ENCODE data around the gene CSTF3.
"Not testable (repeated sequence)": the region's sequence is repeated elsewhere in the genome, so short reads cannot be mapped to it uniquely, and the experiment has no call there.

CSTF3 gene

DNA sequence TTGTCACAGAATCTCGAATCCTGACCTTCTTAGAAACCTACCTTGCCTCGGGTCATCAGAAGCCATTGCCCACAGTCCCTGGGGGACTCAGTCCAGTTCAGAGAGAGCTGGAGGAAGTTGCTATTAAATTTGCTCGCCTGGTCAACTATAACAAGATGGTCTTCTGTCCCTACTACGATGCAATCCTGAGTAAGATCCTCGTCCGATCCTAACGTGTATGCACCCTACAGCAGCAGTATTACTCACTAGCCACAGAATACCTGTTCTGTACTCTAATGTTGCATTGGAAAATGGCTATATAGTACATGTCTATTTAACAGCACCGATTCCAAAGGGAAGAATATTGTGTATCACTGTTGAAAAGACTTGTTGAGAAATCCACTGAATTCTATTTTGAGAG, 88.8 kb downstream of the CSTF3 start:
- no peak for DNase-seq

GRCh38 chr11:33068611-33069340, 92.5 kb downstream of the CSTF3 start:
- no peak for DNase-seq

- no peak for DNase-seq
These were observed 94.0 kb downstream of the CSTF3 start for GRCh38 chr11:33067294-33067693.

DNA sequence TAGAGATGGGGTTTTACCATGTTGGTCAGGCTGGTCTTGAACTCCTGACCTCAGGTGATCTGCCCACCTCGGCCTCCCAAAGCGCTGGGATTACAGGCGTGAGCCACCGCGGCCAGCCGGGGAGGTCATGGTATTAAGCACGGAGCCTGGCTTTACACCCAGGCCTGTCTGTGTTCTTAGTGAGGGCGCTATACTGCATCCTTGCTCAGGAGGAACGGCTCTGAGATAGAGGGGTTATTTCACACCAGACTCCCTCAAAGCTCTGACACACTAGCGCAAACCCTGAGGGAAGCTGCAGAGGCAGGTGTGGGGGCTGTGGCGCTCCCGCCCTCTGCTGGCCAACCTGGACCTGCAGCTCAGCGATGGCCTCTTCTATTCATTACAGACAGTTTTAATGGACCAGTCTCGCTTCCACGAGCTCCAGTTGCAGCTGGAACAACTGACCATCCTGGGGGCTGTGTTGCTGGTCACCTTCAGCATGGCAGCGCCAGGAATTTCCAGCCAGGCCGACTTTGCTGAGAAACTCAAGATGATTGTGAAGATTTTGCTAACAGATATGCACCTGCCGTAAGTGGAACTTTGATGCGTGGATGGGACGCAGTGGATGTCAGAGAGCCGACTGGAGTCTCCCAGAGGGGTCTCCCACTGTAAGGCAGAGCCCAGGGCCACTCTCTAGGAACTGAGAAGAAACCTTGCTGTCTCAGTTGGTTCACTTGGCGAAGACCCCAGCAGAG, 95.7 kb downstream of the CSTF3 start:
- peak; percentile 63 for DNase-seq

DNA sequence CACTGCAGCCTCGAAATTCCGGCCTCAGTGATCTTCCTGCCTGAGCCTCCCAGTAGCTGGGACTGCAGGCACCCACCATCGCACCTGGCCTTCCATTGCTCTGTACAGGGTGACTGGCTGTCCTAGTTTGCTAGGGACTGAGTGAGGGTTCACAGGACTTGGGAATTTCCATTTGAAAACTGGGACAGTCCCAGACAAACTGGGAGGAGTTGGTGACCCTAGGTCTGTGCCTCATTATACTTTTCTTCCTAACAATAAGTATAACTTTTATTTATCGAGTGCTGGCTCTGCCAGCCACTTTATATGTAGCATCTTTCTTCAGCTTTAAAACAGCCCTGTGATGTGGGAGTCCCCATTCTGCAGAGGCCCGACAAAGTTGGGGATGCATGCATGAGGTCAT, 96.4 kb downstream of the CSTF3 start:
- DNase-seq, result no peak

DNA sequence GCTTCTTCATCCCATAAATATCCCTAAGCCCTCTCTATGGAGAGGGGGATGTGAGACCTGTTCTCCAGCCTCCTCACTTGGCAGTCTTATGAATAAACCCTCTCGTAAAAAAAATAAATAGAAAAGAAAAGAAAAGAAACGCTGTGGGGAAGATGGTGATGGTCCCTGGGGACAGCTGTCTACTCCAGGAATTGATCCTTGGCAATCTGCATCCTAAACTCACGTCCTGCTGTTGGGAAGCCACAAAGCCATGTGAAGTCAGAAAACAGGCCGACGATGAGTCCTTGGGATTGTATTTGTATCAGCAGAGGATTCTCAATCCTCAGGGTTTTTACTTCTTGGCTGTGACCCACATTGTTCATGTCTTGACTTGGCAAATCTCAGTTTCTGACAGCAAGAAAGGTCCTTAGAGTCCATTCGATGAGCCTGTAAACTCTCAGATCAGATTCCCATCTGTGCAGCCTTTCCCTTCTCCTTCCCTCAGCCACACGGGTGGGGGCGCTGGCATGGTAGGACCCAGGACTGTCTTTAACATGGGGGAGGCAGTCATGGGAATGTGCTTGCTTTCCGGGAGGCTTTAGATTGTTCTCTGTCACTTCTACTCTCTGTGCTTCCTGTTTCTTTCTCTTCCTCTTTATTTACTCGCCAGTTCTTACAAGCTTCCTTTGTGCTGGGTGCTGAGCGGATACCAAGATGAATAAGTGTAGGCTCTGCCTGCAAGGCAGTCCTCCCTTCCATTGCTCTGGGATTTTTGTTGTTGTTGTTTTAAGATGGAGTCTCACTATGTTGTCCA, 97.1 kb downstream of the CSTF3 start:
- peak; percentile 73 for DNase-seq

GRCh38 chr11:33063326-33063881, 97.9 kb downstream of the CSTF3 start:
- DNase-seq, result peak; percentile 76

GRCh38 chr11:33062137-33062536, 99.1 kb downstream of the CSTF3 start:
- no peak for DNase-seq

DNA sequence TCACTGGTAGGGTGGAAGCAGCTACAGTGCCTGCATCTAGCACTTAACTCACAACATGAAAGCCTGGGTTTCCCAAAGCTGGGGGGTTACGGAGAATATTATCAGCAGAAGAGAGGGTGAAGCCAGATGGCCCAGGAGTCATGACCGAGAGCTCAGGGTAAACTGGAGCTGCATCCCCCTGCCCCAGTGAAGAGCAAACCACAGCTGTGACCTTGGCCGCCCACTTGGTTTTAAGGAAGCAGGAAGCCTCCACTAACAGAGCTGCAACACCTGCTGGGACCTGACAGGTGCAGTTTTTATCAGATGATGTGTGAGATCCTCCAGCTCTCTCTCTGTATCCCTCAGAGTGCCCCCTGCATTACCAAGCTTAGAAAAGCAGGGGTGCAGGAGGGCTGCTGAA, 101.0 kb downstream of the CSTF3 start:
- no peak for DNase-seq

- no peak for DNase-seq
These were observed 101.8 kb downstream of the CSTF3 start for GRCh38 chr11:33059331-33060007.

- DNase-seq, result no peak
These were observed 104.0 kb downstream of the CSTF3 start for GRCh38 chr11:33057284-33057683.

DNA sequence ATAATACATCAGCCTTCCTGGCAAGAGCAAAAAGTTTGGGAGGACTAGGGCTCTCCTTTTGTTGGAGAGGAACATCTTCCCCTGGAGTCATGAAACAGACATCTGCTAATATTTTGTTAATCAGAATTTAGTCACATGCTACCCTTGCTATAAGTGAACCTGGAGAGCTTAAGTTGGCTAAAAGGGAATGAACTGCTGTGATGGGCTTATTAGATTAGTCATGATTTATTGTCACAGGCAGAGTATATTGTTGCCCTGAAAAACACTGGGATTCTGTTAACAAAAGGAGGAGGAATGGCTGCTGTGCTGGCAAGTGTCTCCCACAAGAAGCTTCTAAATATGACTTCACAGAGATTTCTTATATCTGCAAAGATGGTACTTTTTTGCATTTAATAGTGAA, 105.9 kb downstream of the CSTF3 start:
- DNase-seq, result no peak

GRCh38 chr11:33052231-33052630, 109.0 kb downstream of the CSTF3 start:
- DNase-seq, result no peak

GRCh38 chr11:33049565-33050408, 111.5 kb downstream of the CSTF3 start:
- not testable (repeated sequence) for DNase-seq

- peak; percentile 93 for DNase-seq
These were observed 112.6 kb downstream of the CSTF3 start for GRCh38 chr11:33048701-33049100.

GRCh38 chr11:33045551-33046255, 115.6 kb downstream of the CSTF3 start:
- DNase-seq, result no peak

DNA sequence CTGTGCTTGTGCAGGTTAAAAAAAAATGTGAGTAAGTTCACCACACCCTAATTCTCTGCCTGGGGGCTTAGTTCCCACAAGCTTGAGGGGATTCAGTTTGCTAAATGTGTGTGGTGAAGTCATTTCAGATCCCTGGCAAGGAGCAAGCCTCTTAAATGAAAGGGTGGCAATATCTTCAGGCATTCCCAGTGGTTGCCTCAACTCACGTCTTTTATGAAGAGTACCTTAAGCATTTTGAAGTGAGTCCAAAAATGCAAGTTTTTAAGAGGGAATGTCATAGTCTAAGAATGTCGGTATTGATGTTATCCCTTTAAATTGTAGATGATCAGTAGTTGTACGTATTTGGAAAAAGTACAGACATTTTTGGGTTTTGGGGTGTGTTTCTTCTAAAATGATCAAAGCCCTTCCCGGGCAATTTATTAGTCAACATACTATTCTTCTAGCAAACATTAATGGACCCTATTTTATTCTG, 117.0 kb downstream of the CSTF3 start:
- DNase-seq, result no peak

GRCh38 chr11:33043221-33043830, 118.0 kb downstream of the CSTF3 start:
- no peak for DNase-seq

GRCh38 chr11:33040862-33041453, 120.3 kb downstream of the CSTF3 start:
- no peak for DNase-seq
